NCI-H146 treated with DMSO at 0.1 percent for 48 hours (cell line): ENCODE results near the gene PIEZO2.

Experiments used
- DNase-seq: peaks from one replicate; lab custom pipeline; 2025; ENCODE audit not compliant: unreplicated experiment; lab: John Stamatoyannopoulos, UW

Gene PIEZO2

DNA sequence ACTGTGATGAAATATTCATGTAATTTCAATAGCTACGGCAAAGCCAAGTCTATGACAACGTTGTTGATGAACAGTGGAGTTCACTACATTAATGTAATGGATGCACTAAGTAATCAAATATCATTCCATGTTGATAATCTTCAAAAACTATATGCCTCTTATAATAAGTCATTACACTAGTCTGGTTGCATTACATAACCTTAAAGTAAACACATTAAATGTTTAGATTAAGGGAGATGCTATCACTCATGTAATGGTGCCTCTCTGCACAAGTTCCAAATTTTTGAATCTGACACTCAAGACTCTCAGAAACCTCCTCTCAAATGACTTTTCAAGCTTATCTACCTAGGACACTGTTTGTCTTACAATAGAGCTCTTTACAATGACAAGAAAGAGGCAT lies 35.4 kb downstream of the PIEZO2 start:
- no peak for DNase-seq

DNA sequence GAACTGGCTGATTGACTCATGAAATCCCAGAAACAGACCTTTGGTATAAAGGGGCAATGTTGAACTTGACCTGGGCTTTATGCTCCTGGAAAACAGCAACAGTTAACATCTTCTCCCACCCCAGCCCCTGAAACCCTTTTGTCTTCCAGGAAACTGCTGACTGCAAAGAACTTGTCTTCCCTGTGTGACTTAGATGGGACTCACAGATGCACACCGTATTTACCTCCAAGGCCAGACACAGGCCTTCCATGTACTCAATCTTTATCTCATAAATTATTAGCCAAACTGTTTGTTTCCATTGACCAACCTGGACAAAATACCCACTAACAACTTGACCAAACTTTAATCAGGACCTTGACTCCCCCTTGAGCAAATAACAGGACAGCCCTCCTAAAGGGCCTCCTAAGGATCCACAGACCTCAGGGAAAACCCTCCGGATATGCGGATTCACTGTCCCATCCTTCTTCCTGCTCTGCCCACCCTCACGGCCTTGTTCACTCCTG lies 36.3 kb downstream of the PIEZO2 start:
- DNase-seq: no peak

DNA sequence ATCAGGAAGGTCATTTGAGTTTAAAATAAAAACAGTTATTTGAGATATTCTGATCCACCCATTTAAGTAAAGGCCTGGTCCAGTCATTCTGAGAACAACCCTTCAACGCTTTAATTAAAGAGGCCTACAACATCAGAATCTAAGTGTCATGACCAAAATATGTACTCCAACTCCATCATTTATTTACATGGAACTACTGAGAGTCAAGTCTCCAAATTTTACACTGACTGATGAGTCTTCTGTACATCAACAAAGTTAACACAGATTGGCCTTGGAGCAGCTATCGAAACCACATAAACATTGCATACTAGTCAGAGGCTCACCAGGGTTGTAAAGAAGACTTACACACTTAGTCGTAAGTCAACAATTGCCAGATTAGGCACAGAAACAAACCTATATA lies 37.1 kb downstream of the PIEZO2 start:
- DNase-seq: no peak

GRCh38 chr18:11110509-11110908 lies 38.9 kb downstream of the PIEZO2 start:
- no peak for DNase-seq

GRCh38 chr18:11108947-11109346 lies 40.4 kb downstream of the PIEZO2 start:
- no peak for DNase-seq

- peak; percentile 25 for DNase-seq
Observed at GRCh38 chr18:11106894-11107293, 42.5 kb downstream of the PIEZO2 start.

GRCh38 chr18:11105463-11105862 lies 43.9 kb downstream of the PIEZO2 start:
- no peak for DNase-seq

- DNase-seq: no peak
Observed at GRCh38 chr18:11104307-11104706, 45.1 kb downstream of the PIEZO2 start.

DNA sequence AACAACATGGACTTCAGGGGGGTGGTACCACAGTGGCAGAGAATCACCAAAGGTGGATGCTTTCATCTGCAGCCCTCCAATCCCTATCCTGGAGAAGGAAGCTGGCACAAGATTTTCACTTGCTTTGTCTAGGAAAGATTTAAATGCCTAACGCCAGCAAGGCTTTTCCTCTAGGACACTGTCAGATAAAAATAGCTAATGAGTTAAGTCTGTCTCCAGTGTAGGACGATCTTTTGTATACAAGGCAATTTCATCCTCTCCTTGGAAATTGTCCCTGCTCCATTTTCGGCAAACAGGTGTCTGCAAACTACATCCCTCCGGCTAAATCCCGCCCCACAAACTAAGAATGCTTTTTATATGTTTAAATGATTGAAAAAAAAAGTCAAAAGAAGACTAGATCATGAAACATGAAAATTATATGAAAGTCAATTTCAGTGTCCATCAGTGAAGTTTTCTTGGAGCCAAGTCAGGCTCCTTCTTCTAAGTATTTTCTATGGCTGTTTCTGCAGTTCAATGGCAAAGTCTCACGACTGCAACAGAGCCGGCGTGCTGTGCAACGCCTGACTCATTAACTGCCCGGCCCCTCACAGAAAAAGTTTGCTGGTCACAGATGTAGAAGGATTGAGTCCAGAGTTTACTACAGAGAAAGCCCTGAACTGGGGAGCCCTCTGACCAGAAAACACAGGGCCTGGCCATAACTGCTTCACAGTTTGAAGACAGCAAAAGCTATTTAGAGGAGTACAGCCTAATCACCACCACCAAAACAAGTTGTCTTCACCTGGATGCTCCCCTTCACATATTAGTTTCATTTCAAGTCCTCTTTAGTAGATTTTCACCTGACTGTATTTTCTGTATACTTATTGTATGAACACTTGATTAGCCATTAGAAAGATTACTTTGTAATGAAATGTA lies 52.3 kb downstream of the PIEZO2 start:
- DNase-seq: no peak

GRCh38 chr18:11096411-11096810 lies 53.0 kb downstream of the PIEZO2 start:
- DNase-seq: no peak

DNA sequence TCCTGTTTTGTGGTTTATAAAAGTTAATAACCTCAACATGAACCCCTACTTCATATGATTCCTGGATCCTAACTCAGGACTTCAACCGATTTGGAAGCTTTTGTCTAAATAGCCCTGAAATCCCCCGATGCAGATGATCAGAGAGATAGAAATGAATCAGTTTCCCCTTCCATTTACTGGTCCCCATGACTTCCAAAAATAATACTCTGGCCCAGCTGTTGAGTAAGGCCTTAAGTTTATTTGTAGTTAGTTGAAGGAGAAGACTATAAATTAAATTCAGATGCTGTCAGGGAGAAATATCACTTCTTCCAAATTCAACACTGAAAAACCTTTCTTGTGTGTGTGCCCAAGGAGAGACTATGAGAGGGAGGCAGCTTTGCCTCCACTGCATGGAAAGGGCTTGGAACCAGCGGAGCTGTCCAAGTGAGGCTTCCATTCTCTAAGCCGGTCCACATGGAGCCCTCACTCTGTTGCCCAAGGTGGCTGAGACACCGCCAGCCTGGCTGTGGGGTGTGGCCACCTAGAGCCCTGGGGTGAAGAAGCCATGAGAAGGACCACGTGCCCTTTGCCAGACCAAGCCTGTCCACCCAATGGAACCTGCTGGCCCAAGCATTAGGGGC lies 53.6 kb downstream of the PIEZO2 start:
- no peak for DNase-seq

DNA sequence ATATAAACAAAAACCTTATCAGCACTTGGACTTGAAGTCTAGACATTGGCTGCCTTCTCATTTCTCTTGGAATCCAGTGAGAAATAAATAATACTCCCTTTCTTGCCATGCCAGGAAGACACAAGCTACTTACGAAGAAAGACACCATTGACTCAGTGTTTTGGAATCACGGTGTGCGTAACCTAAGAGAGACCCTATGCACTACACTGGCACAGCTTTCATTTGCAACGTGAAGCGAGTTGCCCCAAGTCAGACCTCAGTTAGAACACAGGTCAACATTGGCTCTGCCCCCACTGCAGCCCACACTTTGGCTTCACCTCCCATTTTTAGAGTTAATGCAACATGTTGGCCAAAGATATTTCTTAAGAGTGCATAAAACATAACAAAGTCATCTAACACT lies 54.2 kb downstream of the PIEZO2 start:
- no peak for DNase-seq

- DNase-seq: no peak
Observed at GRCh38 chr18:11091746-11092145, 57.6 kb downstream of the PIEZO2 start.

DNA sequence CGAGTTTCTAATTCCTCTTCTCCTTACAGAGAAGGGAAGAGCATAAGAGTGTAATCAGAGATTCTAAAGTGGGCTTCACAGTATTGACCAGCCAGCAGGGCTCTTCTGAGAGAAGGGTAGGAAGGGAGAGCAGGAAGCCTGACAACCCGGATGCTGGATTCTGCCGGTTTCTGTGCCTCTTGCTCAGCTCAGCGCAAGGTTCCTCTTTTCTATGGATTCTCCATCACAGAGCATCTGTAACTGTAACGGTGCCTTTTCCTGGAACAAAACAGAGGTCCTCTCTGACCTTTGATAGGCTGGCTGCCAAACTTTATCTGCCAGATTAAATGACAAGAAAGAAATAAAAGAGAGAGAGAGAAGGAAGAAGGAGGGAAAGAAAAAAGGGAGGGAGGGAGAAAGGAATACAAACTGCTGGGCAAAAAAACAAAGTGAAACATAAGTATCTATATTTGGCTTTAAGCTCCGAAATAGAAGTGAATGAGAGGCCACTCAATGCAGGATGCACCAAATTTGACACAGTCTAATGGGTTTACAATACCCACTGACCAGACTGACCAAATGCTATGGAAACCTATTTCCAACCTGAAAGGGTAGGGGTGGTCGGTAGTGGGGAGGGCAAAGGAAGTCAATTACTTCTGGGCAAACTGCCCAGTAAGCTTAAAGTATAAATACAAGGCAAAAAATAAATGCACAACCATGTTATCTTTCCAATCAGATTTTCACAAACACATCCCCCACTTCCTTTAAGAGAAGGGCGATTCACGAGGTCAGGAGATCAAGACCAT lies 59.2 kb downstream of the PIEZO2 start:
- no peak for DNase-seq

DNA sequence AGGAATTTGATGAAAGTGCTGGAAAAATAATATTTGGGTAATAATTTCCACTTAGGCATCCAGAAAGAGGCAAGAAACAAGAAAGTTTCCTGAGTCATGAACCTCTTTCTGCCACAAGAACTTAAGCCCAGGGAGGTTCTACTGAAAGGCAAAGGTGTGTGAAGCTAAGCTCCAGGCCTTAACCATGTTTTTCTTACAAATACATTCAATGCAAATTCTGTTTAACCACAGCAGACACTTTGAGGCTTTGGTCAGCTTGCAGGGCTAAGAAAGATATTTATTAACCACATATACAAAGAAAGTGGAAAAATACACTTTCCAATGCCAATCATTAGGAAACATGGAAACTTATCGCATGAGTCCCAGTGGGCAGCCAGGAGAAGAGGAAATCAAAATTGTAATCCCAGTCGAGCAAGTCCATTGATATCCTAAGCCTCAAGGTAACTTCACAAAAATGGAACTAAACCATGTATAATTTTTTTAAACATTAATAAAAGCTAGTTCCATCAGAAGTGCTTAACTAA lies 68.3 kb downstream of the PIEZO2 start:
- DNase-seq: no peak

GRCh38 chr18:11078491-11078890 lies 70.9 kb downstream of the PIEZO2 start:
- DNase-seq: no peak

DNA sequence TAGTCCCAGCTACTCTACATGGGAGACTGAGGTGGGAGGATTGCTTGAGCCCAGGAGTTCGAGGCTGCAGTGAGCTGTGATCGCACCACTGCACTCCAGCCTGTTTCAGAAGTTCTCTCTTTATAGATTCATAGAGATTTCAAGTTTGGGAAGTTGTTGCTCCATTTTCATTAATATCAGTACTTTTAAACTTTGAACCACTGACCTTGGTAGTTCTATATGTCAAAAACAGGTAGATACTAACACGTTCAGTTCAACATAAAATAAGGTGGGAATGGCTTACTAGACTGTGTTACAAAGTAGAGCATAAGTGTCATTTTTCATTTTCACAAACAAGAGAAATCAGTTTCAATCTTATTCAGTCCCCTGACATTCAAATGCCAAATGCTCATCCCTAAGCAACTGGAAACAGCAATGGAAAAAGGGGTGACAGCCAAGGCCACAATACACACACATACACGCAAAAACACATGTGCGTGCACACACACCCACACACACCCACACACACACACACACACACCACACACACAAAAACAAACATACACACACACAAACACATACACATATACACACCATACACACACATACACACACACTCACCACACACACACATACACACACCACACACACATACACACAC lies 71.7 kb downstream of the PIEZO2 start:
- DNase-seq: no peak

GRCh38 chr18:11074889-11075288 lies 74.5 kb downstream of the PIEZO2 start:
- DNase-seq: no peak

DNA sequence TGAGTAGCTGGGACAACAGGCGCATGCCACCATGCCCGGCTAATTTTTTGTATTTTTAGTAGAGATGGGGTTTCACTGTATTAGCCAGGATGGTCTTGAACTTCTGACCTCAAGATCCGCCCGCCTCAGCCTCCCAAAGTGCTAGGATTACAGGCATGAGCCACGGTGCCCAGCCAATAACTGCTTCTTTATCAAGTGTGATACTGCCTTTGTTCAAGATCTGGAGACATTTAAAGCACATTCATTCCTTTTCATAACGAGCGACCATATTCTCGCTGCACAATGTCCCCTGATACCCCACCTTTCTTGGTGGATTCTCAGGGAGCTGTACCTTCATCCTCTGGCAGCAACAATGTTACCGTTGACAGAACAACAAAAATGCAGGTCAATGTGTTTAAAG lies 75.4 kb downstream of the PIEZO2 start:
- no peak for DNase-seq

GRCh38 chr18:11072632-11073031 lies 76.7 kb downstream of the PIEZO2 start:
- DNase-seq: no peak

GRCh38 chr18:11071300-11071699 lies 78.1 kb downstream of the PIEZO2 start:
- no peak for DNase-seq
